ENCODE data around the gene CDH26. TPM values are rescaled to one million over a fixed set of nuclear protein-coding genes. Genes with fewer than 3 reads are reported as not detected.

Gene CDH26
- total and polyA plus RNA-seq, 2 experiments from 2014 or later: 0.38 to 1.6 TPM

GRCh38 chr20:59994697-59995122 is 36.5 kb downstream of the CDH26 start:
- H3K36me3 ChIP-seq: no peaks in the 10 kb centered on the region
- TF ChIP-seq CTCF (IDR thresholded peaks at IDR 0.05; ENCODE audit: low read depth, low read length): no peak
- no peak overlapping the region for H3K27ac ChIP-seq
- no peaks in the 10 kb centered on the region for H3K9me3 ChIP-seq (ENCODE audit: low read depth)
- no peak overlapping the region for H3K4me3 ChIP-seq
- H3K4me1 ChIP-seq (ENCODE audit: low read depth): no peaks in the 10 kb centered on the region
- DNase-seq (ENCODE audit: low read depth in 1 of 2, low spot score in 1 of 2): peak in 1 of 2 donors; percentile 1
- H3K27me3 ChIP-seq: no peaks in the 10 kb centered on the region

- Histone ChIP-seq H3K4me1 (ENCODE audit: low read depth) (no peaks in the 10 kb centered on the region), H3K36me3 (no peaks in the 10 kb centered on the region), H3K9me3 (ENCODE audit: low read depth) (no peaks in the 10 kb centered on the region), H3K27ac (no peak overlapping the region), H3K4me3 (no peak overlapping the region), H3K27me3 (no peaks in the 10 kb centered on the region)
- no peak for DNase-seq (ENCODE audit: low read depth in 1 of 2, low spot score in 1 of 2)
- no peak for TF ChIP-seq CTCF (IDR thresholded peaks at IDR 0.05; ENCODE audit: low read depth, low read length)
Observed at GRCh38 chr20:59996108-59996507, 37.9 kb downstream of the CDH26 start.

GRCh38 chr20:59997896-59998295 is 39.7 kb downstream of the CDH26 start:
- no peak for DNase-seq (ENCODE audit: low read depth in 1 of 2, low spot score in 1 of 2)

GRCh38 chr20:59999502-59999901 is 41.3 kb downstream of the CDH26 start:
- Histone ChIP-seq H3K9me3 (ENCODE audit: low read depth) (no peaks in the 10 kb centered on the region), H3K4me3 (no peak overlapping the region), H3K27me3 (no peaks in the 10 kb centered on the region), H3K36me3 (no peaks in the 10 kb centered on the region), H3K27ac (no peak overlapping the region), H3K4me1 (ENCODE audit: low read depth) (no peaks in the 10 kb centered on the region)
- no peak for TF ChIP-seq CTCF (IDR thresholded peaks at IDR 0.05; ENCODE audit: low read depth, low read length)
- DNase-seq (ENCODE audit: low read depth in 1 of 2, low spot score in 1 of 2): no peak

More at GRCh38 chr20:59997896-59998295, 39.7 kb downstream of the CDH26 start:
- Histone ChIP-seq H3K9me3 (ENCODE audit: low read depth) (no peaks in the 10 kb centered on the region), H3K27me3 (no peaks in the 10 kb centered on the region), H3K4me1 (ENCODE audit: low read depth) (no peaks in the 10 kb centered on the region), H3K36me3 (no peaks in the 10 kb centered on the region), H3K4me3 (no peak overlapping the region), H3K27ac (no peak overlapping the region)
- TF ChIP-seq CTCF (IDR thresholded peaks at IDR 0.05; ENCODE audit: low read depth, low read length): no peak

GRCh38 chr20:60000271-60001042 is 42.2 kb downstream of the CDH26 start:
- no peak overlapping the region for H3K4me3 ChIP-seq
- no peaks in the 10 kb centered on the region for H3K4me1 ChIP-seq (ENCODE audit: low read depth)
- no peak overlapping the region for H3K27ac ChIP-seq
- no peaks in the 10 kb centered on the region for H3K36me3 ChIP-seq
- H3K9me3 ChIP-seq (ENCODE audit: low read depth): no peaks in the 10 kb centered on the region
- no peaks in the 10 kb centered on the region for H3K27me3 ChIP-seq
- no peak for TF ChIP-seq CTCF (IDR thresholded peaks at IDR 0.05; ENCODE audit: low read depth, low read length)
- DNase-seq (ENCODE audit: low read depth in 1 of 2, low spot score in 1 of 2): no peak
